ENCODE measurements around the gene HPCAL1. TPM values are rescaled to one million over a fixed set of nuclear protein-coding genes. Genes with fewer than 3 reads are reported as not detected.

HPCAL1 gene
- total RNA-seq, 1 donor: 34.4 TPM

GRCh38 chr2:10317646-10318045 is 14.9 kb downstream of the HPCAL1 start:
- no peak overlapping the region for H3K4me3 ChIP-seq (ENCODE audit: low read depth, low read length)
- no peak for TF ChIP-seq CTCF (IDR thresholded peaks at IDR 0.05; ENCODE audit: insufficient read depth, low read length)
- no peak for DNase-seq (ENCODE audit: low read depth)

- H3K4me3 ChIP-seq (ENCODE audit: low read depth, low read length): no peak overlapping the region
- no peak for DNase-seq (ENCODE audit: low read depth)
- TF ChIP-seq CTCF (IDR thresholded peaks at IDR 0.05; ENCODE audit: insufficient read depth, low read length): no peak
Measured at GRCh38 chr2:10318345-10318744, 15.6 kb downstream of the HPCAL1 start.

DNA sequence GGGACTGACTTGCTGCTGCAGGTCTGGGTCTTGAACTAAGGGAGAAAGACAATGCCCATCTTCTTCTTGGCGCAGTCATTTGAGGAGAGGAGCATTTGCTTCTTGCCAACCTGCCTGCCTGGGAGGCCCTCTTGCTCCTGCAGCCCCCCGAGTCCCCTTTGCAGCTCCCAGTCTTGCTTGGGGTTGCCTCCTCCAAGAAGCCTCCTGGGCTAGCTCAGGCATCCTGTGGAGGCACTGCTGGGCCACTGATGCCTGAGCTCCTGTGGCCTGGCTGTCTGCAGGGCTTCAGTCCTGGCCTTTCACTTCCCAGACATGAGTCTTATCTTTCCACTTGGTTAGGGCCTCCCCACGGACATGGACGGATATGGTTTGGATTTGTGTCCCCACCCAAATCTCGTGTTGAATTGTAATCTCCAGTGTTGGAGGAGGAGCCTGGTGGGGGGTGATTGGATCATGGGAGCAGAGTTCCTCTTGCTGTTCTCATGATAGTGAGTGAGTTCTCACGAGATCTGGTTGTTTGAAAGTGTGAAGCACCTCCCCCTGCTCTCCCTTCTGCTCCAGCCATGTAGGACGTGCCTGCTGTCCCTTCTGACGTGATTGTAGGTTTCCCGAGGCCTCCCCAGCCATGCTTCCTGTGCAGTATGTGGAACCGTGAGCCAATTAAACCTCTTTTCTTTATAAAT is 17.3 kb downstream of the HPCAL1 start:
- H3K4me3 ChIP-seq (ENCODE audit: low read depth, low read length): no peak overlapping the region
- no peak for TF ChIP-seq CTCF (IDR thresholded peaks at IDR 0.05; ENCODE audit: insufficient read depth, low read length)
- DNase-seq (ENCODE audit: low read depth): no peak

DNA sequence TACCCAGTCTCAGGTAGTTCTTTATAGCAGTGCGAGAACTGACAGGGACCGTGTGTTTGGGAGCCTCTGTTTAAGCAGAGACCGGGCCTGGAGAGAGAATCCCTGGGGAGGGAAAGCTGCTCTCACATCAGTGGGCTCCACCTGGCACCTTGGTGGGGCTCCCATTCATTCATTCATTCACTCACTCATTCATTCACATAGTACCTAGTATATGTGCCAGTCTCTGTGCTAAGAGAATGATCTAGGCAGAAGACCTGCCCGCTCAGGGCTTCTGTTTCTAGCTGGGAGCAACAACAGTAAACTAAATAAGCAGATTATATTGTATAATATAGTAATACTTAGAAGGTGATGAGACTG is 17.8 kb downstream of the HPCAL1 start:
- H3K4me3 ChIP-seq (ENCODE audit: low read depth, low read length): no peak overlapping the region
- DNase-seq (ENCODE audit: low read depth): no peak
- TF ChIP-seq CTCF (IDR thresholded peaks at IDR 0.05; ENCODE audit: insufficient read depth, low read length): no peak

- DNase-seq (ENCODE audit: low read depth): no peak
- H3K4me3 ChIP-seq (ENCODE audit: low read depth, low read length): no peak overlapping the region
- no peak for TF ChIP-seq CTCF (IDR thresholded peaks at IDR 0.05; ENCODE audit: insufficient read depth, low read length)
Measured at GRCh38 chr2:10320933-10321332, 18.2 kb downstream of the HPCAL1 start.

DNA sequence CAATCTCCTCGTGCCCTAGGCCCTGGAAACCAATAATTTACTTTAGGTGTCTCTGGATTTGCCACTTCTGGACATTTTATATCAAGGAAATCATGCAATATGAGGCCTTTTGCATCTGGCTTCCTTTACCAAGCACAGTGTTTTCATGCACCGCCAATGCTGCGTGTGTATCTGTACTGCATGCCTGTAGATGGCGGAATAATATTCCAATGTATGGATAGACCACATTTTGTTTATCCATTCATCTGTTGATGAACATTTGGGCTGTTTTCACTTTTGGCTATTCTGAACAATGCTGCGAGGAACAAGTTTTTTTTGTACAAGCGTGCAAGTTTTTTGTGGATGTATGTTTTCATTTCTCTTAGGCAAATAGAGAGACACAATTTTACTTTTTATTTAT is 18.9 kb downstream of the HPCAL1 start:
- TF ChIP-seq CTCF (IDR thresholded peaks at IDR 0.05; ENCODE audit: insufficient read depth, low read length): no peak
- DNase-seq (ENCODE audit: low read depth): no peak

DNA sequence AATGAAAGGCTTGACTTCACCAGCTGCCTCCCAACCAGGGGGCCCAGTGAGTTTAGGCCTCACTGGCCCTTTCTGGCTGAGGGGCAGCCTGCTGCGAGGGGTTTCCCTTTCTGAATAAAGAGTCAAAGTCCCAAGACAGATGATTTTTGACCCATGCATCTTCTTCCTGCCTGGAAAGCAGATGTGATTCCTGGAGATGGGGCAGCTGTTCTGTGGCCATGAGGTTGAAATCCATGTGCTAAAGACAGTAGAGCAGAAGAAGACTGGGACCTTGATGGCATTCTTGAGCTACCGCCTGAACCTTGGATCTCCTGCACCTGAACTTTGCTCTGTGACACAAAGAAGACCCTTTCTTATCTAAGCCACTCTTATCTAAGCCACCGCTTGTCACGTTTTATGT is 19.8 kb downstream of the HPCAL1 start:
- no peak for TF ChIP-seq CTCF (IDR thresholded peaks at IDR 0.05; ENCODE audit: insufficient read depth, low read length)
- H3K4me3 ChIP-seq (ENCODE audit: low read depth, low read length): no peak overlapping the region
- DNase-seq (ENCODE audit: low read depth): no peak

More for the DNA sequence above, 18.9 kb downstream of the HPCAL1 start:
- H3K4me3 ChIP-seq (ENCODE audit: low read depth, low read length): no peak overlapping the region

Measured in fibroblast of the aortic adventitia (primary cell).